ENCODE measurements around the gene RPS15. TPM values are rescaled to one million over a fixed set of nuclear protein-coding genes. Genes with fewer than 3 reads are reported as not detected.

Gene RPS15
- total RNA-seq, 3 donors from 2014 or later (not counting 1 experiment from before 2014, with no cell fraction given): 731 to 872 (median 837) TPM

DNA sequence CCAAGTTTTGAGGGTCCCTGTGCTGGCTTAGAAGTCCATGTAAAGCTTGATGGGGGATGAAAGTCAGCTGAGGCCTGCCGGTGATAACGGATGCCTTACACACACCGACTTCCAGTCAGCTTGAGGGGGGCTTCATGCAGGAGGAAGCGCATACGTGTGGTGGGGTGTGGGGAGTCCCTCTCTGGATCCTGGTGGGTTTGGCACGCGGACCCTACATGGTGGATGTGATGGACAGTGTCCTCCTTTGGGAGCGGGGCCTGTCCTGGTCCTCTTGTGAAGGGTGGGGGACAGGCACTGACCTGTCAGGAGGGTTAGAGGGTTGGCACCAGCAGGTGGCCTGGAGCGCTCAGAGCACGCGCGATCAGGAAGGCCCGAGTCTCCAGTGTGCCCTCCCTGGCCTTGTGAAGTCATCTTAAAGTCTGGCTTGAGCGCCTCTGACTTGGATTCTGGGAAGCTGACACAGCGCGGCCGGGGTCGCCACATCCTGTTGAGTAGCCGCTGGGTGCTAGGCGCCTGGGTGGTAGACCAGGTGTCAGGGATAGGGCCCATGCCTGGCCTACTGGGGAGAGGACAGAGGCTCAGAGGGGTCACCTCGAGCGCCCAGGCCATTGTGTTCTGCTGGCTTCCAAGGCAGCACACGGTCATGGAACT is 27.9 kb upstream of the RPS15 start:
- H3K4me1 Mint-ChIP-seq: peaks cover 59 to 72% of the 10 kb centered on the region in 2 donors

DNA sequence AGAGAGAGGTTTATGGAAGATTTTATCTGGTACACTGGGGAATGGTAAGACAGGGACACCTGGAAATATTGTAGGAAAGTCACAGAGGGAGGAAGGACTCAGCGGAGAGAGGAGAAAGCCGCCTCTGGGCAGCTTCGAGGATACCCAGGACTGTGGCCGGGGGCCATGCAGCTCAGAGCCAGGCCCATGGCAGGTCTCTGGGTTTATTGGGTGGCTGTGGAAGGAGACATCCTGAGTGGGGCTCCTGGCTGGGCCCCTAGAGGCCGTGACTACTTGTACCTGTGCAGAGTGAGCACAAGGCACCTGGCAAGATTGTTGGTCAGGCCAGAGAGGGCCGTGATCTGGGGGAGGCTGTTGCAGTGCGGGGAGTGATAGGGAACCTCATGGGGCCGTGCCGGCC is 27.4 kb upstream of the RPS15 start:
- no peaks in the 10 kb centered on the region for H3K27me3 ChIP-seq (ENCODE audit: control insufficient read depth, insufficient read depth, low read length)
- peaks cover 81% of the 10 kb centered on the region for H3K4me1 ChIP-seq (ENCODE audit: control insufficient read depth, insufficient read depth, low read length)
- DNase-seq: no peak
- peak overlapping the region; percentile 95 for H3K4me3 Mint-ChIP-seq
- peaks cover 65 to 77% of the 10 kb centered on the region in 2 donors for H3K4me1 Mint-ChIP-seq
- peaks cover 4% of the 10 kb centered on the region for H3K36me3 ChIP-seq (ENCODE audit: control insufficient read depth, insufficient read depth, low read length)
- H3K36me3 Mint-ChIP-seq: no peaks in the 10 kb centered on the region
- H3K9me3 ChIP-seq (ENCODE audit: control insufficient read depth, insufficient read depth, low read length): no peaks in the 10 kb centered on the region
- peak overlapping the region; percentile 91 to 94 for H3K27ac Mint-ChIP-seq
- H3K4me3 ChIP-seq (ENCODE audit: low read length): no peak overlapping the region
- 84% methylated on average over 9 of the region's 9 CpGs for WGBS (ENCODE audit: insufficient coverage)
- H3K9me3 Mint-ChIP-seq: no peaks in the 10 kb centered on the region
- peak overlapping the region; percentile 99 for H3K27ac ChIP-seq (ENCODE audit: low read length)
- no peaks in the 10 kb centered on the region for H3K27me3 Mint-ChIP-seq (ENCODE audit: low read depth in 2 of 2)
- intact Hi-C loops (cut with micrococcal nuclease): no loop called here
- no peak for TF ChIP-seq CTCF (IDR thresholded peaks at IDR 0.05)
- ATAC-seq: no peak

More for the DNA sequence above, 27.9 kb upstream of the RPS15 start:
- H3K4me1 ChIP-seq (ENCODE audit: control insufficient read depth, insufficient read depth, low read length): peaks cover 76% of the 10 kb centered on the region
- Mint-ChIP-seq H3K4me3 (peak overlapping the region; percentile 95), H3K27ac (peak overlapping the region; percentile 91 to 94), H3K9me3 (no peaks in the 10 kb centered on the region), H3K36me3 (no peaks in the 10 kb centered on the region), H3K27me3 (ENCODE audit: low read depth in 2 of 2) (no peaks in the 10 kb centered on the region)
- WGBS (ENCODE audit: insufficient coverage): 61% methylated on average over 23 of the region's 23 CpGs
- ATAC-seq (no peak), DNase-seq (no peak)
- intact Hi-C loops (cut with micrococcal nuclease): no loop called here
- no peak overlapping the region for H3K4me3 ChIP-seq (ENCODE audit: low read length)
- no peaks in the 10 kb centered on the region for H3K27me3 ChIP-seq (ENCODE audit: control insufficient read depth, insufficient read depth, low read length)
- TF ChIP-seq CTCF (IDR thresholded peaks at IDR 0.05): no peak
- H3K27ac ChIP-seq (ENCODE audit: low read length): peak overlapping the region; percentile 99
- peaks cover 4% of the 10 kb centered on the region for H3K36me3 ChIP-seq (ENCODE audit: control insufficient read depth, insufficient read depth, low read length)
- H3K9me3 ChIP-seq (ENCODE audit: control insufficient read depth, insufficient read depth, low read length): no peaks in the 10 kb centered on the region

GRCh38 chr19:1411255-1412191 is 26.7 kb upstream of the RPS15 start:
- intact Hi-C loops (cut with micrococcal nuclease): no loop called here
- Histone ChIP-seq H3K9me3 (ENCODE audit: control insufficient read depth, insufficient read depth, low read length) (no peaks in the 10 kb centered on the region), H3K27me3 (ENCODE audit: control insufficient read depth, insufficient read depth, low read length) (no peaks in the 10 kb centered on the region), H3K4me3 (ENCODE audit: low read length) (no peak overlapping the region), H3K4me1 (ENCODE audit: control insufficient read depth, insufficient read depth, low read length) (peaks cover 85% of the 10 kb centered on the region), H3K36me3 (ENCODE audit: control insufficient read depth, insufficient read depth, low read length) (peaks cover 4% of the 10 kb centered on the region), H3K27ac (ENCODE audit: low read length) (peak overlapping the region; percentile 61)
- 60% methylated on average over 29 of the region's 29 CpGs for WGBS (ENCODE audit: insufficient coverage)
- Mint-ChIP-seq H3K27ac (peak overlapping the region; percentile 91 to 94), H3K4me3 (peak overlapping the region; percentile 95), H3K27me3 (ENCODE audit: low read depth in 2 of 2) (no peaks in the 10 kb centered on the region), H3K9me3 (no peaks in the 10 kb centered on the region), H3K4me1 (peaks cover 69 to 82% of the 10 kb centered on the region in 2 donors), H3K36me3 (no peaks in the 10 kb centered on the region)
- ATAC-seq: peak in 2 of 3 donors; percentile 1 to 7
- no peak for TF ChIP-seq CTCF (IDR thresholded peaks at IDR 0.05)
- DNase-seq: peak; percentile 46 to 60
